CD4-positive, alpha-beta T cell (primary cell): ENCODE results near the gene CTXND1. TPM values are rescaled to one million over a fixed set of nuclear protein-coding genes. Genes with fewer than 3 reads are reported as not detected.

Source experiments
- ATAC-seq: fragments of 200-7000 bp; cut with Tn5 transposase; one replicate; pipeline ENCODE4 v1.10.0; 2022; ENCODE audit warnings: mild to moderate bottlenecking; ENCODE audit not compliant: poor library complexity
- CTCF ChIA-PET: fragments of 350-600 bp; sonication (Branson Sonifier 250); formaldehyde crosslinking; loops from one replicate; lab custom pipeline; 2021; ENCODE audit warnings: antibody characterized with exemption, inconsistent platforms; lab: Charles Lee
- POLR2A ChIA-PET: fragments of 350-600 bp; sonication (Branson Sonifier 250); formaldehyde crosslinking; loops from one replicate; lab custom pipeline; 2021; ENCODE audit warnings: antibody characterized with exemption, inconsistent platforms; lab: Charles Lee
- DNase-seq, 14 experiments: peaks; one replicate each; pipeline ENCODE4 v3.0.0-alpha.2; 2013 to 2020; ENCODE audit warnings: mixed read lengths in 2 of 14
- H3K27ac ChIP-seq, 2 donors: one replicate each; pipeline versions ENCODE4 v1.5.1 to v1.7.0; 2013; ENCODE audit warnings: low read length in 2 of 2, low read depth in 1 of 2, mild to moderate bottlenecking in 1 of 2
- H3K27me3 ChIP-seq, 2 experiments: 1 replicate in 1 of 2; 2 replicates in 1 of 2; pipeline versions ENCODE4 v1.6.1 to v1.7.0; 2013; ENCODE audit warnings: low read length in 2 of 2, control low read depth in 1 of 2, mild to moderate bottlenecking in 1 of 2, moderate library complexity in 1 of 2; ENCODE audit not compliant: insufficient read depth in 2 of 2, control insufficient read depth in 1 of 2
- H3K36me3 ChIP-seq: one replicate; pipeline ENCODE4 v1.6.1; 2013; ENCODE audit warnings: low read length, control low read depth; ENCODE audit not compliant: insufficient read depth
- H3K4me1 ChIP-seq: one replicate; pipeline ENCODE4 v1.6.1; 2013; ENCODE audit warnings: low read length, control low read depth; ENCODE audit not compliant: insufficient read depth
- H3K4me3 ChIP-seq: one replicate; pipeline ENCODE4 v1.5.1; 2013; ENCODE audit warnings: mild to moderate bottlenecking, low read length, moderate library complexity
- H3K9me3 ChIP-seq, 2 experiments: 1 replicate in 1 of 2; 2 replicates in 1 of 2; pipeline versions ENCODE4 v1.6.1 to v1.7.0; 2013; ENCODE audit warnings: low read length in 2 of 2, mild to moderate bottlenecking in 2 of 2, control low read depth in 1 of 2, moderate library complexity in 1 of 2; ENCODE audit not compliant: control insufficient read depth in 1 of 2, insufficient read depth in 1 of 2
- H3K27ac Mint-ChIP-seq: one replicate; pipeline ENCODE4 v1.8.0; 2020; ENCODE audit warnings: mixed read lengths
- H3K27me3 Mint-ChIP-seq: one replicate; pipeline ENCODE4 v1.8.0; 2021; ENCODE audit warnings: mixed read lengths
- H3K36me3 Mint-ChIP-seq: one replicate; pipeline ENCODE4 v1.8.0; 2021; ENCODE audit warnings: low read depth, mixed read lengths
- H3K4me1 Mint-ChIP-seq: one replicate; pipeline ENCODE4 v1.8.0; 2021; ENCODE audit warnings: low read depth, mixed read lengths
- H3K4me3 Mint-ChIP-seq: one replicate; pipeline ENCODE4 v1.8.0; 2020; ENCODE audit warnings: mild to moderate bottlenecking, mixed read lengths
- H3K9me3 Mint-ChIP-seq: one replicate; pipeline ENCODE4 v1.8.0; 2020; ENCODE audit warnings: mixed read lengths
- CTCF ChIP-seq: fragments of 200-600 bp; IDR thresholded peaks from one replicate; pipeline ENCODE4 v1.8.0; 2022; ENCODE audit warnings: antibody characterized with exemption, mild to moderate bottlenecking
- intact Hi-C, 2 experiments: fragments of 100-400 bp; cut with DNase I in 1 of 2; cut with micrococcal nuclease in 1 of 2; formaldehyde crosslinking; loops; one replicate each; pipeline versions ENCODE4 v1.15.1 to v1.9.0; 2023 to 2025; cut with DNase I, micrococcal nuclease
- total RNA-seq, 174 experiments: library from RNA in 2 of 174; stranded (reverse) in 2 of 174; gene quantifications; one replicate each; pipeline ENCODE4 v1.2.3 and lab custom pipeline; 2021 to 2026

The CTXND1 gene
- total RNA-seq, 2 experiments from 2014 or later: not detected

- H3K4me3 Mint-ChIP-seq: no peak overlapping the region
- no peaks in the 10 kb centered on the region for H3K9me3 Mint-ChIP-seq
- no peaks in the 10 kb centered on the region for H3K4me1 Mint-ChIP-seq
- H3K27ac Mint-ChIP-seq: no peak overlapping the region
- no peaks in the 10 kb centered on the region for H3K36me3 Mint-ChIP-seq
- no peak for ATAC-seq
- Histone ChIP-seq H3K4me1 (no peaks in the 10 kb centered on the region), H3K9me3 (no peaks in the 10 kb centered on the region), H3K27me3 (peaks cover 9 to 21% of the 10 kb centered on the region in 2 experiments), H3K27ac (no peak overlapping the region), H3K4me3 (no peak overlapping the region), H3K36me3 (no peaks in the 10 kb centered on the region)
- ChIA-PET CTCF (no interaction called here), POLR2A (no interaction called here)
- H3K27me3 Mint-ChIP-seq: peaks cover 73% of the 10 kb centered on the region
- intact Hi-C loops: no loop called here
- DNase-seq: no peak
- TF ChIP-seq CTCF: no peak
Measured at GRCh38 chr15:80242802-80243201, 9.2 kb downstream of the CTXND1 start.

- no peak overlapping the region for H3K27ac ChIP-seq
- no peak overlapping the region for H3K4me3 ChIP-seq
- no peaks in the 10 kb centered on the region for H3K4me1 Mint-ChIP-seq
- no peaks in the 10 kb centered on the region for H3K9me3 Mint-ChIP-seq
- ATAC-seq (no peak), DNase-seq (no peak)
- peaks cover 9 to 16% of the 10 kb centered on the region in 2 experiments for H3K27me3 ChIP-seq
- no peaks in the 10 kb centered on the region for H3K36me3 Mint-ChIP-seq
- H3K4me1 ChIP-seq: no peaks in the 10 kb centered on the region
- H3K27me3 Mint-ChIP-seq: peaks cover 68% of the 10 kb centered on the region
- ChIA-PET CTCF (no interaction called here), POLR2A (no interaction called here)
- no peaks in the 10 kb centered on the region for H3K9me3 ChIP-seq
- no peaks in the 10 kb centered on the region for H3K36me3 ChIP-seq
- intact Hi-C loops: no loop called here
- H3K27ac Mint-ChIP-seq: no peak overlapping the region
- no peak overlapping the region for H3K4me3 Mint-ChIP-seq
- TF ChIP-seq CTCF: no peak
Measured at GRCh38 chr15:80242132-80242769, 9.8 kb downstream of the CTXND1 start.

GRCh38 chr15:80241508-80241907 lies 10.5 kb downstream of the CTXND1 start:
- intact Hi-C loops: no loop called here
- ATAC-seq: no peak
- H3K9me3 Mint-ChIP-seq: no peaks in the 10 kb centered on the region
- H3K27me3 Mint-ChIP-seq: peaks cover 60% of the 10 kb centered on the region
- Histone ChIP-seq H3K36me3 (no peaks in the 10 kb centered on the region), H3K27me3 (peaks cover 9 to 16% of the 10 kb centered on the region in 2 experiments), H3K9me3 (no peaks in the 10 kb centered on the region), H3K27ac (no peak overlapping the region), H3K4me3 (no peak overlapping the region), H3K4me1 (no peaks in the 10 kb centered on the region)
- TF ChIP-seq CTCF: no peak
- H3K36me3 Mint-ChIP-seq: no peaks in the 10 kb centered on the region
- CTCF ChIA-PET: no interaction called here
- H3K4me1 Mint-ChIP-seq: no peaks in the 10 kb centered on the region
- no peak overlapping the region for H3K27ac Mint-ChIP-seq
- no peak overlapping the region for H3K4me3 Mint-ChIP-seq
- no peak for DNase-seq
- POLR2A ChIA-PET: no interaction called here
